ENCODE measurements around the gene CRYBB1. TPM values are rescaled to one million over a fixed set of nuclear protein-coding genes. Genes with fewer than 3 reads are reported as not detected.

The CRYBB1 gene
- polyA plus RNA-seq, 1 of the 3 experiments (the other 2 are of a cell fraction) = 0.05 TPM

DNA sequence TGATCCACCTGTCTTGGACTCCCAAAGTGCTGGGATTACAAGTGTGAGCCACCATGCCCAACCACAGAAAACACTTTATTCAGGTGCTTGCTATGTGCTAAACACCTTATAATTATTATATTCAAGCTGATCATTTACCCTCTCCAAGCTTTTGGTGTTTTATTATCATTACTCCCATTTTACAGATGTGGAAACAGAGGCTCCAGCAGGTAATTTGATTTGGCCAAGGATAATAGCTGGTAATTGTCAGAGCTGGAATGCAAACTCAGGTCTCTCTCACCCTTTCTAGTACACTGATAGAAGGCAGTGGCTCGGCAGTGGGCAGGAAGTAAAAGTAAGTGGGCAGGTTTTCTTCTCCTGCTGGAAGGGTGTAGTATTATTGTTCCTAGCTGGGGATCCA lies 24.1 kb downstream of the CRYBB1 start:
- POLR2A ChIA-PET = no interaction called here
- H3K4me2 ChIP-seq = no peak overlapping the region
- H3K79me2 ChIP-seq (ENCODE audit: insufficient read depth) = peaks cover 5% of the 10 kb centered on the region
- H3K27me3 ChIP-seq (ENCODE audit: insufficient read depth) = 0 out of 2 replicates have a peak, but pooled peaks cover 4% of the 10 kb centered on the region
- H3K9ac ChIP-seq = no peak overlapping the region
- WGBS (ENCODE audit: low lambda C conversion rate) = 57% methylated on average over 1 of the region's 1 CpG
- no peak overlapping the region for H3K4me3 ChIP-seq (ENCODE audit: low read depth in 2 of 2, low read length in 1 of 2)
- H3K27ac ChIP-seq (ENCODE audit: low read depth in 2 of 2, low read length in 1 of 2) = no peak overlapping the region
- H3K4me1 ChIP-seq (ENCODE audit: control insufficient read depth in 1 of 2, insufficient read depth in 2 of 2, low read depth in 1 of 2, low read length in 1 of 2) = peaks cover 0 to 7% of the 10 kb centered on the region in 2 experiments; a peak in 1 of 4 replicates
- TF ChIP-seq GABPA (IDR thresholded peaks at IDR 0.05; ENCODE audit: low read depth) (no peak), FOXJ3 (CRISPR knock-in tag; IDR thresholded peaks at IDR 0.05) (no peak), REST (IDR thresholded peaks at IDR 0.05; ENCODE audit: low read depth, low read length) (no peak), YY1 (IDR thresholded peaks at IDR 0.05; ENCODE audit: low read depth) (no peak)
- DNase-seq = no peak
- CTCF ChIA-PET = no interaction called here
- H3F3A ChIP-seq (replicated peaks; ENCODE audit: insufficient read depth) = no peaks in the 10 kb centered on the region
- H3K9me2 ChIP-seq = no peaks in the 10 kb centered on the region
- no peaks in the 10 kb centered on the region for H3K9me3 ChIP-seq
- no peak overlapping the region for H2AFZ ChIP-seq (ENCODE audit: low read depth)
- no peaks in the 10 kb centered on the region for H4K20me1 ChIP-seq (ENCODE audit: insufficient read depth)
- H3K36me3 ChIP-seq (replicated peaks in 1 of 2; ENCODE audit: control insufficient read depth in 1 of 2, insufficient read depth in 2 of 2, low read length in 1 of 2) = no peaks in the 10 kb centered on the region

- Histone ChIP-seq H3F3A (replicated peaks; ENCODE audit: insufficient read depth) (no peaks in the 10 kb centered on the region), H3K4me1 (ENCODE audit: control insufficient read depth in 1 of 2, insufficient read depth in 2 of 2, low read depth in 1 of 2, low read length in 1 of 2) (peaks cover 0 to 7% of the 10 kb centered on the region in 2 experiments; a peak in 1 of 4 replicates), H3K27me3 (ENCODE audit: insufficient read depth) (0 out of 2 replicates have a peak, but pooled peaks cover 4% of the 10 kb centered on the region), H3K4me2 (no peak overlapping the region), H3K27ac (ENCODE audit: low read depth in 2 of 2, low read length in 1 of 2) (no peak overlapping the region), H4K20me1 (ENCODE audit: insufficient read depth) (no peaks in the 10 kb centered on the region), H3K9me2 (no peaks in the 10 kb centered on the region), H3K36me3 (replicated peaks in 1 of 2; ENCODE audit: control insufficient read depth in 1 of 2, insufficient read depth in 2 of 2, low read length in 1 of 2) (peaks cover 0 to 5% of the 10 kb centered on the region in 2 experiments), H2AFZ (ENCODE audit: low read depth) (no peak overlapping the region), H3K79me2 (ENCODE audit: insufficient read depth) (peaks cover 17% of the 10 kb centered on the region), H3K9ac (no peak overlapping the region), H3K4me3 (ENCODE audit: low read depth in 2 of 2, low read length in 1 of 2) (no peak overlapping the region), H3K9me3 (no peaks in the 10 kb centered on the region)
- DNase-seq = no peak
- CTCF ChIA-PET = interaction anchor here (0.9 kb wide), 1 partner anchor 90 kb away, joined by 3 read pairs; no protein-coding TSS in a partner anchor
- POLR2A ChIA-PET = interaction anchor here (0.9 kb wide), 1 partner anchor 80 kb away, joined by 3 read pairs; no protein-coding TSS in a partner anchor
- 76% methylated on average over 4 of the region's 4 CpGs for WGBS (ENCODE audit: low lambda C conversion rate)
- TF ChIP-seq EZH2phosphoT487 (IDR thresholded peaks at IDR 0.05; ENCODE audit: borderline replicate concordance, low read depth) (no peak), SMC3 (IDR thresholded peaks at IDR 0.05; ENCODE audit: low read depth, low read length) (no peak), EP300 (IDR thresholded peaks at IDR 0.05; ENCODE audit: borderline replicate concordance in 1 of 2, low read depth in 1 of 2, low read length in 1 of 2) (no peak), RFX5 (IDR thresholded peaks at IDR 0.05; ENCODE audit: low read length) (no peak), RCOR1 (IDR thresholded peaks at IDR 0.05; ENCODE audit: low read length) (no peak), USF2 (IDR thresholded peaks at IDR 0.05; ENCODE audit: borderline replicate concordance, low read depth, low read length) (no peak), REST (IDR thresholded peaks at IDR 0.05; ENCODE audit: low read depth, low read length) (no peak), GABPA (IDR thresholded peaks at IDR 0.05; ENCODE audit: low read depth) (no peak), JUND (IDR thresholded peaks at IDR 0.05) (no peak), IRF3 (IDR thresholded peaks at IDR 0.05; ENCODE audit: low read depth, low read length) (no peak), FOXM1 (IDR thresholded peaks at IDR 0.05; ENCODE audit: low read depth) (no peak), MXI1 (IDR thresholded peaks at IDR 0.05; ENCODE audit: low read depth, low read length) (no peak), POLR2AphosphoS5 (IDR thresholded peaks at IDR 0.05; ENCODE audit: low read depth, low read length) (no peak), NRF1 (IDR thresholded peaks at IDR 0.05; ENCODE audit: low read depth, low read length) (no peak)
- TF ChIP-seq, protein P1, sequence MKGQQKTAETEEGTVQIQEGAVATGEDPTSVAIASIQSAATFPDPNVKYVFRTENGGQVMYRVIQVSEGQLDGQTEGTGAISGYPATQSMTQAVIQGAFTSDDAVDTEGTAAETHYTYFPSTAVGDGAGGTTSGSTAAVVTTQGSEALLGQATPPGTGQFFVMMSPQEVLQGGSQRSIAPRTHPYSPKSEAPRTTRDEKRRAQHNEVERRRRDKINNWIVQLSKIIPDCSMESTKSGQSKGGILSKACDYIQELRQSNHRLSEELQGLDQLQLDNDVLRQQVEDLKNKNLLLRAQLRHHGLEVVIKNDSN (IDR thresholded peaks at IDR 0.05; ENCODE audit: borderline replicate concordance, low read depth) = no peak
These were observed 25.4 kb downstream of the CRYBB1 start for GRCh38 chr22:26592421-26592891.
